Mesothelial cell of epicardium (in vitro differentiated cells): ENCODE data around the gene PSMD4. TPM values are rescaled to one million over a fixed set of nuclear protein-coding genes. Genes with fewer than 3 reads are reported as not detected.
"Not testable (repeated sequence)": the region's sequence is repeated elsewhere in the genome, so short reads cannot be mapped to it uniquely, and the experiment has no call there.

Experiments used
- DNase-seq, 2 experiments: peaks; one replicate each; pipeline ENCODE4 v3.0.0; 2021; ENCODE audit warnings: low spot score in 2 of 2; ENCODE audit not compliant: unreplicated experiment in 2 of 2
- H3K27ac Mint-ChIP-seq: 2 replicates; pipeline ENCODE4 v1.8.0; 2021; ENCODE audit warnings: mixed read lengths
- H3K27me3 Mint-ChIP-seq: 2 replicates; pipeline ENCODE4 v1.8.0; 2021; ENCODE audit warnings: low read depth, mixed read lengths
- H3K36me3 Mint-ChIP-seq: 2 replicates; pipeline ENCODE4 v1.8.0; 2021; ENCODE audit warnings: mixed read lengths
- H3K4me1 Mint-ChIP-seq: 2 replicates; pipeline ENCODE4 v1.8.0; 2021; ENCODE audit warnings: mixed read lengths
- H3K4me3 Mint-ChIP-seq: 2 replicates; pipeline ENCODE4 v1.8.0; 2021; ENCODE audit warnings: mild to moderate bottlenecking, moderate library complexity, mixed read lengths
- H3K9me3 Mint-ChIP-seq: 2 replicates; pipeline ENCODE4 v1.8.0; 2021; ENCODE audit warnings: mixed read lengths
- total RNA-seq: library from RNA; stranded (reverse); gene quantifications from 3 replicates; pipeline ENCODE4 v1.2.1, GENCODE V29; 2021
- TF ChIP-seq, protein P1 (sequence below): fragments of 200-600 bp; sonication (generic); IDR thresholded peaks from one replicate; pipeline ENCODE4 v1.5.0; 2021; ENCODE audit warnings: antibody characterized with exemption; ENCODE audit not compliant: unreplicated experiment

The PSMD4 gene
- total RNA-seq, result 114 to 127 TPM (median 126 TPM) in 3 replicates

DNA sequence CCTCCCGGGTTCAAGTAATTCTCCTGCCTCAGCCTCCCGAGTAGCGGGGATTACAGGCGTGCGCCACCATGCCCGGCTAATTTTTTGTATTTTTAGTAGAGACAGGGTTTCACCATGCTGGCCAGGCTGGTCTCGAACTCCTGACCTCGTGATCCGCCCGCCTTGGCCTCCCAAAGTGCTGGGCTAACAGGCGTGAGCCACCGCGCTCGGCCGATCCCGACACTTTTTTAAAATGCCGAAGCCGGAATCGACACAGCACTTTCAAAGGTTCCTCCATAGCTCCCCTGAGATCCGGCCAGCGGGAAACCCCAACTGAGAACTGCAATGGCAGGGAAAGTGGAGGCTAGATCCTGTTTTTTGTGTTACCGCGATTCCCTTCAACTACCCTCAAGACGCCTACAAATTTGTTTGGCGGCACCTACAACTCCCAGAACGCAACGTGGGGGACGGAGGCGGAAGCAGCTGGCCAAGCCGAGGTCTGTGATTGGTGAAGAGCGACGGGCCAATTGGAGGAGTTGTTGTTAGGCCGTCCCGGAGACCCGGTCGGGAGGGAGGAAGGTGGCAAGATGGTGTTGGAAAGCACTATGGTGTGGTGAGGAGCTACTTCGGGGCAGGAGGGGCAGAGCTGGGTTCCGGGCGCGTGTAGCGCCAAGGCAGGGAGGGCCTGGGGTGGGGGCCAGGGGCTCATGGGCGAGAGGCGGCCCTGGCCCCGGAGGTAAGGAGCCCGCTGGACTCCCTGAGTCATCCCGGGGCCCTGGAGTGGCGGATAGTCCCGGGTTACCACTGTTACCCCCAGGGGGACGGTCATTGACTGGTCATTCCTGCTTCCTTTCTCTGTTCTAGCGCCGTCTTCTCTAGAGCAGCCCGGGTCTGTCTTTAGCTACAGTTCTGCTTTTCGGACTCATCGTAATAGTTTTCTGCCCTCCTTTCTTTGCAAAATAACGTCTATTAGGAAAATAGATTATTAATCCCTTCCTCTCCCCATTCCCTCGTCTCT, at the start of gene PSMD4:
Gene PSMD4 (plus strand): TSS at position 518 of the 997 bp plus-strand sequence. CDS start 49 bp downstream, at position 567.
- no peaks in the 10 kb centered on the region for H3K27me3 Mint-ChIP-seq

DNA sequence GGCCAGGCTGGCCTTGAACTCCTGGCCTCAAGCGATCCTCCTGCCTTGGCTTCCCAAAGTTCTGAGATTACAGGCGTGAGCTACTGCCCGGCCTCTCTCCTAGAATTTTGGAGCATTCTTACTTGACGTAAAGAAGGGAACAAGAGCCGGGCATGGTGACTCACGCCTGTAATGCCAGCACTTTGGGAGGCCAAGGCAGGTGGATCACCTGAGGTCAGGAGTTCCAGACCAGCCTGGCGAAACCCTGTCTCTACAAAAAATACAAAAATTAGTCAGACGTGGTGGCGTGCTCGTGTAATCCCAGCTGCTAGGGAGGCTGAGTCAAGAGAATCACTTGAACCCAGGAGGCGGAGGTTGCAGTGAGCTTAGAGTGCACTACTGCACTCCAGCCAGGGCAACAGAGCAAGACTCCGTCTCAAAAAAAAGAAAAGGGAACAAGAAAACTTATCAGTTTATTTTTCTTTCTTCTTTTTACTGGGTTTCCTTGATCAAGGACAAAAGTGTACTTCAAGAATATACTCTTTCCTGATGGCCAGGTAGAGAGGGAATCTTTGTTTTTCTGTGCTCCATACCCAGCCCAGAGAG, 49.1 kb upstream of the PSMD4 start:
- H3K27ac Mint-ChIP-seq, H3K27me3 Mint-ChIP-seq, H3K4me3 Mint-ChIP-seq, DNase-seq, H3K9me3 Mint-ChIP-seq: not testable (repeated sequence)
- Mint-ChIP-seq H3K36me3 (peaks cover 20% of the 10 kb centered on the region), H3K4me1 (peaks cover 13% of the 10 kb centered on the region)

More for the DNA sequence above, at the start of gene PSMD4:
- H3K36me3 Mint-ChIP-seq, result peaks cover 13% of the 10 kb centered on the region
- peak within 1 kb of the TSS; percentile 77 for H3K4me3 Mint-ChIP-seq
- H3K9me3 Mint-ChIP-seq, result no peaks in the 10 kb centered on the region
- peak within 1 kb of the TSS; percentile 82 for H3K27ac Mint-ChIP-seq
- TF ChIP-seq, protein P1, sequence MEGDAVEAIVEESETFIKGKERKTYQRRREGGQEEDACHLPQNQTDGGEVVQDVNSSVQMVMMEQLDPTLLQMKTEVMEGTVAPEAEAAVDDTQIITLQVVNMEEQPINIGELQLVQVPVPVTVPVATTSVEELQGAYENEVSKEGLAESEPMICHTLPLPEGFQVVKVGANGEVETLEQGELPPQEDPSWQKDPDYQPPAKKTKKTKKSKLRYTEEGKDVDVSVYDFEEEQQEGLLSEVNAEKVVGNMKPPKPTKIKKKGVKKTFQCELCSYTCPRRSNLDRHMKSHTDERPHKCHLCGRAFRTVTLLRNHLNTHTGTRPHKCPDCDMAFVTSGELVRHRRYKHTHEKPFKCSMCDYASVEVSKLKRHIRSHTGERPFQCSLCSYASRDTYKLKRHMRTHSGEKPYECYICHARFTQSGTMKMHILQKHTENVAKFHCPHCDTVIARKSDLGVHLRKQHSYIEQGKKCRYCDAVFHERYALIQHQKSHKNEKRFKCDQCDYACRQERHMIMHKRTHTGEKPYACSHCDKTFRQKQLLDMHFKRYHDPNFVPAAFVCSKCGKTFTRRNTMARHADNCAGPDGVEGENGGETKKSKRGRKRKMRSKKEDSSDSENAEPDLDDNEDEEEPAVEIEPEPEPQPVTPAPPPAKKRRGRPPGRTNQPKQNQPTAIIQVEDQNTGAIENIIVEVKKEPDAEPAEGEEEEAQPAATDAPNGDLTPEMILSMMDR, result no peak
- peak; percentile 73 to 84 for DNase-seq
- peaks cover 15% of the 10 kb centered on the region for H3K4me1 Mint-ChIP-seq

DNA sequence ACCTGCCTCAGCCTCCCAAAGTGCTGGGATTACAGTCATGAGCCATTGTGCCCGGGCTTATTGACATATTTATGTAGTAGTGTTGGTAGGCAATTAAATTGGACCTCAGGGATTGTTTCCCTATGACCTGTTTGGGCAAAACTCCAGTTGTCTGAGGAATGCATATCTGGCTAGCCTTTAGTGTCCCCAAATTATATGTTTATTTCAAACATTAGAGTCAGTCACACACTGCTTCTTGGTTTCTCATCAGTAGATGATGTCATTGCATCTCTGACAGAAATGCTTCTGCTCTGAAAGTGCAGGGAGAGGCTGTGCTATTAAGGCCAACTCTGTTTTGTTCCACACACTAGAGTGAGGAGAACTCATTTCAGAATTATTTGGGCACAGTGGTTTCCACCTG, 43.7 kb upstream of the PSMD4 start:
- H3K9me3 Mint-ChIP-seq, result no peaks in the 10 kb centered on the region
- peaks cover 33% of the 10 kb centered on the region for H3K36me3 Mint-ChIP-seq
- DNase-seq, result no peak

DNA sequence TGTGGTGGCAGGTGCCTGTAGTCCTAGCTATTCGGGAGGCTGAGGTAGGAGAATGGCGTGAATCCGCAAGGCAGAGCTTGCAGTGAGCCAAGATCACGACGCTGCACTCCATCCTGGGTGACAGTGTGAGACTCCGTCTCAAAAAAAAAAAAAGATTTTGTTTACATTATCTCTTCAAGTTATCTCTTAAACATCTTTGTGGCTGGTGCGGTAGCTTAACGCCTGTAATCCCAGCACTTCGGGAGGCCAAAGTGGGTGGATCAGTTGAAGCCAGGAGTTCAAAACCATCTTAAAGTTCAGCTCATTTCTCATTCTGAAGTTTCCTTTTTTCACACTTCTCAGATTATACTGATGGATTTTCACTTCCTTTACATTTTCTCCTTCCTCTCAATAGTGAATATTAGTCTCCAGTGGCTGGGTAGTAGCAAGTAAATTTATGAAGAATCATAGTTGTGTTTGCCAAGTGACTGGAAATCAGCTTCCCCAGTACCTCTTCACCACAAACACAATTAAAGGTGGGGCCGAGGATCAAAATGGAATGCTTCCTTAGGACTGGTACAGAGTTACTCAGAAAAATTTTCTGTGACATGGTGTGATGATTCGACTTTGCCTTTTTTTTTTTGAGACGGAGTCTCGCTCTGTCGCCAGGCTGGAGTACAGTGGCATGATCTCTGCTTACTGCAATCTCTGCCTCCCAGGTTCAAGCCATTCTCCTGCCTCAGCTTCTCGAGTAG, 42.4 kb upstream of the PSMD4 start:
- H3K4me1 Mint-ChIP-seq, result peaks cover 17% of the 10 kb centered on the region
- peaks cover 30% of the 10 kb centered on the region for H3K36me3 Mint-ChIP-seq
- no peaks in the 10 kb centered on the region for H3K9me3 Mint-ChIP-seq
- no peak overlapping the region for H3K4me3 Mint-ChIP-seq
- TF ChIP-seq, protein P1, result no peak
- peak overlapping the region; percentile 87 for H3K27ac Mint-ChIP-seq
- H3K27me3 Mint-ChIP-seq, result no peaks in the 10 kb centered on the region
- DNase-seq, result no peak

More for the DNA sequence above, 43.7 kb upstream of the PSMD4 start:
- no peak overlapping the region for H3K27ac Mint-ChIP-seq
- no peak overlapping the region for H3K4me3 Mint-ChIP-seq
- H3K4me1 Mint-ChIP-seq, result peaks cover 16% of the 10 kb centered on the region
- H3K27me3 Mint-ChIP-seq, result no peaks in the 10 kb centered on the region
- TF ChIP-seq, protein P1, result no peak

DNA sequence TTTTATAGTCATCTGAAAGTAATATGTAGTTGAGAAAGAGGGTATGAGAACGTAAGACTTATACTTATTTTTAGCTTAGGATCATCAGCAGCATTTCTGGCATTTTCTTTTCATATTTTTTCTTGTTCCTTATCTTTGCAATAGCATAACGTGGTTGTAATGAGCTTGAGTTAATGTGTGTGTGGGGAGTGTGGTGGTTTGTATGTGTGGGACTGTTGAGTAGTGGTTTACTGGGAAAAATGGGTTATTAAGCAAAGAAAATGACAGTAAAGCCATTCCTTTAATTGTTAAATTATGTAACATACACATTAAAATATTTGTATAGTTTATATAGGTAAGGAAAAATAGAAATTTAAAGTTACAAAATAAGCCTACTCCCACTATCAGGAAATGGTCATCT, 41.0 kb upstream of the PSMD4 start:
- H3K27ac Mint-ChIP-seq, result peak overlapping the region; percentile 64
- TF ChIP-seq, protein P1, result no peak
- DNase-seq, result no peak
- no peaks in the 10 kb centered on the region for H3K27me3 Mint-ChIP-seq
- H3K36me3 Mint-ChIP-seq, result peaks cover 24% of the 10 kb centered on the region
- H3K4me1 Mint-ChIP-seq, result peaks cover 17% of the 10 kb centered on the region
- no peak overlapping the region for H3K4me3 Mint-ChIP-seq
- H3K9me3 Mint-ChIP-seq, result no peaks in the 10 kb centered on the region
